GM20000 (cell line): ENCODE results near the gene DYNLT2B.

Source experiments
- DNase-seq: peaks from one replicate; pipeline ENCODE4 v3.0.0; 2012; ENCODE audit warnings: low spot score
- CTCF ChIP-seq: IDR thresholded peaks from 2 replicates; pipeline ENCODE4 v1.5.1; 2012; ENCODE audit warnings: mild to moderate bottlenecking, control low read depth; ENCODE audit errors: extremely low read depth, missing control alignments

Gene DYNLT2B

GRCh38 chr3:196241704-196242103 lies 76.3 kb downstream of the DYNLT2B start:
- DNase-seq, result no peak
- TF ChIP-seq CTCF, result no peak
